GM21381 (cell line): ENCODE data around the gene EIF4EBP2.

Experiments used
- ATAC-seq: cut with Tn5 transposase; IDR thresholded peaks from one replicate; pipeline ENCODE4 v1.9.1; 2021; ENCODE audit warnings: mild to moderate bottlenecking, moderate library complexity; ENCODE audit not compliant: unreplicated experiment

Gene EIF4EBP2

DNA sequence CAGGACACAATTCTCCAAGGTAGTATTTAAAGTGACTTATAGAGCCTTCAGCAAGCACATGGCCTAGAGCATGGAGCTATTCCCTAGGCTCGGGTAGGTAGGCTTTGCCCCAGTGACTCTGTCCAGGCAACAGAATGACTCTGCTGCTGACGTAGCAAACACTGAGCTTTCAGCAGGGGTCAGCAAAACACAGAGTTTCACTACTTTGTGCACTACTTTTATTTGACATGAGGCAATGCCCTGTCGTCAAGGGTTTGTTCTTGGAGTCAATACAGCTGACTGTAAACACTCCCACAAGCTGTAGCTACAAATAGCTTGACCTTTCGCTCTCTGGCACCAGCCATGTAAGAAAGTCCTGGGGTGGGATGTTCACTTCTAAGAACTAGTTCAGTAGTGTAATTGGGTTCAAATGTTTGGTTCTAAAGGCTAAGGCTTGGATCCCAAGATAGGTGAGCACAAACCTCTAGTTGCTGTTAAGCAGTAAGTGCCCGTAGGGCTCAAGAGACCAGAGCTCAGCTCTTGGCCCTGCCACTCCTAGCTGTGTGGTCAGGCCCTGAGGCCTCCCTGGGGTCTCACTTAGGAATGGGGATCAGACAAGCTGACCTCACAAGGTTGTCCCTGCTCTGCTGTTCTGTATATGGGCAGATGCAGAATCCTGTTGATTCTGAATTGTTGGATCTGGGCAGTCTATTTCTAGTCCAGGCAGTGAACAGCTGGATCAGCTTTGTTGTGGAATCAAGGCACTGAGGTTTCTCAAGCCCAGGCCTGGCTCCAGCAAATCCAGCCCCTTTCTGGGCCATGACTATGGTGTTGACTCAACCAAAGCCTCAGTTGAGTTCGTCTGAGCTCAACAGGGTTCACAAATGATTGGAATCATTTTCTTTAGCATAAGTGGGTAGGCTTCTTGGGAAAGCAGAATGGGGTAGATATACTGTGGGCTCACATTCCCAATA lies 26.8 kb downstream of the EIF4EBP2 start:
- ATAC-seq = no peak

DNA sequence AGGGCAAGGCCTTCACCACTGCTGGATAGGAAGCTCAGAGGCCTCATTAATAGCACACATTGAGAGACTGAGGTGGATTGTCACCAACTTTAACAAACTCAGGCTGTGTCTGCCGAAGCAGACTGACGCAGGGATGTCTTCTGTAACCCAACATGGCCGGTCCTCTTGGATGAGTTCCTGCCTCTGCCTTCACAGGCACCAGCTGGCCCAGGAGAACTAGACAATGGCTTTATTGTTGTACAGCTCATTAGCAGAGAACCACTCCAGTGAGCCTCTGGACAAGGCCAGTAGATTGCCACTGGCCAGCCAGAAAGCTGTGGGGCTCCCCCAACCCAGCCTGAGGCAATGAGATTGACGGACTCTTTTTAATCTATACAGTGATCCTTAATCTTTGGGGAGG lies 28.2 kb downstream of the EIF4EBP2 start:
- no peak for ATAC-seq

DNA sequence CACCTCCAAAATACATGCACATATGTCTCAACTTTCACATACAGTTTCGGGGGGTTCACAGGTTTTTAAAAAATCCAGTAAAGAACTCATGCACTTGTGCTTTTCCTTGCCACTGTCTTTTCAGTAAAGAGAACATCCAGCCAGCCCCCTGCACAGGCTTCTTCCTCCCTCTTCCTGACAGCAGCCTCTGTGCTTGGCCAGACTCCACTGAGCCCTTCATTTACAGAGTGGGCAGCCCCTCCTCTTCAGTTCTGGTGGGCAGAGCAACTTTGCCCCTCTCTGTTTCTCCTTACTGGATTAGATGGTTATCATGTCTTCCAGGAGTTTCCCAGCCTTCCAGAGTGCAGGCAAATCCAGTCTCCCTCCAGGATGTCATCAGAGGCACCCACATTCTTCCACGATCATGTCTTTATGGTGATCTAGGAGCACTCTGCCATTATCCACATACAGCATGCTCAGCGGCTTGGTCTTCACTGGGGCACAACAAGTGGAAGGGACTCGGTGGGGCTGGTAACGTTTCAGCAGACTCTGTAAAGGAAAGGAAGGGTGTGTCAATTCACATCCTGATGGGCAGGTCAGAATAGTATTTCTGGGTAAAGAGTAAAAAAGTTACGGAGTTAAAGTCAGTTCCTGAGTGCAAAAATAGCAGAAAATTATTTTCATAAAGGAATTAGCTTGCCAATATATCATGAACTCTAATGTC lies 28.8 kb downstream of the EIF4EBP2 start:
- ATAC-seq = no peak

- ATAC-seq = no peak
Observed at GRCh38 chr10:70433581-70434280, 29.8 kb downstream of the EIF4EBP2 start.

GRCh38 chr10:70435241-70436085 lies 31.5 kb downstream of the EIF4EBP2 start:
- no peak for ATAC-seq

GRCh38 chr10:70437721-70438120 lies 33.8 kb downstream of the EIF4EBP2 start:
- no peak for ATAC-seq

GRCh38 chr10:70440296-70441160 lies 36.6 kb downstream of the EIF4EBP2 start:
- ATAC-seq = no peak

DNA sequence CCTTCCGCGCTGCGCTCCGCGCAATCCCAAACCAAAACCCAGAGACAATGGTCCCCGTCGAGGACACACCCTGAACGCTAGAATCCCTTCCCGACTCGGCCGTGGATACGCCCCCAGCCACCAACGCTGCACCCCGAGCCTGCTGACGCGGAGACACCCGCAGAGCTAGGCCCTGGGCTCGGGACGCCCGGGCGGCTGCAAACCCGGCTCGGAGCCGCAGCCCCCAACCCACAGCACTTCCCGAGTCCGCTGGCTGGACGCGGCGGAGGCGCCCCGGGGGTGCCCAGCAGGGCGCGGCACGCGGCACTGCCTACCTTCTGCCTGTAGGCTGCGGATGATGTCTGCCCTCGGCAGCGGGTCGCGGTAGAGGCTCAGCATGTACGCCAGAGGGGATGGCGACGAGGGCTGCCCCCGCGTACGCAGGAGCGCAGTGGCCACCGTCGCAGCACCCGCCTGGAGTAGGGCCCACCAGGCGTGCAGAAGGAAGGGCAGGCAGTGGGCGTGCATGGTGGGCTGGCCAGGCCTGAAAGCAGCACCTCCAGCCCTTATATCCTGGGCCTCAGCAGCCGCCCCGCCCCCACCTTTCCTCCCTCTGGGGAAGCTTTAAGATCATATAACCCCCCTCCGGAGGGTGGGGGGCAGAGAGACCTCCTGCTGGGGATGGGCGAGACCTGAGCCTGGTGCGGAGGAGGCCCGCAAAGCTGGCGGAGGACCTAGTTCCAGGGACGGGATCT lies 37.4 kb downstream of the EIF4EBP2 start, which contains the start of gene NODAL:
NODAL (minus strand) TSS at position 521 of the 734 bp plus-strand sequence; CDS start at position 507, 14 bp downstream.
- no peak for ATAC-seq

DNA sequence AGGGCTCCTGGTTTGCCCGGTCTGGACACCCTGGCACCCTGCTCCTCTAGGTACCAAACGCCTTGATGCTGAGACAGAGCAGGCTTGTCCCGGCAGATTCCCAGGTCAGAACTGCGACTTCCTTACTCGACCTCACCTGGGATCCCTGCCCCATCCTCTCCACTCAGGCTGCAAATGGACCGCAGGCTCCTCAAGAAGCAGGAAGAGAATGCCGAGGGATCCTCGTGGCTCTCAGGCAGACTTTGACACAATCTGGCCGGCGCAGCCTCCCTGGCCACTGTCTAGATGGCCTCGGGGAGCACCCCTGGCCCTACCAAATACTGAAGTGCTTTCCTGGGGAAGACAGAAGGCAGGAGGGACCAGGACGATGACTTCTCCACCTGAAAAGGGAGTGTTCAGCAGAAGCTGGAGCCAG lies 38.0 kb downstream of the EIF4EBP2 start:
- no peak for ATAC-seq

DNA sequence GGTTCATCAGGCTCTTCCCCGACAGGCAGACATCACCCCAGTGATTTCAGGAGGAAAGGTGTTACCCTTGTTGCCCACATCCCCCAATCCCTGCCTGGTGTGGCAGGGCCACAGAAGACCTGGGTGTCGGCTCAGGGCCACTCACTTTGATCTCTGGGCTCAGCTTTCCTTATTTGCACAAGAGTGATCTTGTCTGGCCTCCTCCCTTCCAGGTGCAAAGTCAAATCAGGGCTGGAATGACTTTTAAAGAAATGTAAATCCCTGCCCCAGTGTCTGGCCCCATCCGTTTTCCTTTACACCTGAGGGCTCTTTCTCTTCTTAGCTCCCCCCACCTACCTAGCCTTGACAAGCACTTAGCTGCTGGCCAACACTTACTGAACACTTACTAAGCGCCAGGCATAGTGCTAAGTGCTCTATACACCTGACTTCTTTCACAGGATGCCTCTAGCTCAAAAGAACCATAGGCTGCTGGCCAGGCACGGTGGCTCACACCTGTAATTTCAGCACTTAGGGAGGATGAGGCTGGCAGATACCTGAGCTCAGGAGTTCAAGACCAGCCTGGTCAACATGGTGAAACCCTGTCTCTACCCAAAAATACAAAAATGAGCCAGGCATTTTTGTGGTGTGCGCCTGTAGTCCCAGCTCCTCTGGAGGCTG lies 38.5 kb downstream of the EIF4EBP2 start:
- ATAC-seq = no peak

DNA sequence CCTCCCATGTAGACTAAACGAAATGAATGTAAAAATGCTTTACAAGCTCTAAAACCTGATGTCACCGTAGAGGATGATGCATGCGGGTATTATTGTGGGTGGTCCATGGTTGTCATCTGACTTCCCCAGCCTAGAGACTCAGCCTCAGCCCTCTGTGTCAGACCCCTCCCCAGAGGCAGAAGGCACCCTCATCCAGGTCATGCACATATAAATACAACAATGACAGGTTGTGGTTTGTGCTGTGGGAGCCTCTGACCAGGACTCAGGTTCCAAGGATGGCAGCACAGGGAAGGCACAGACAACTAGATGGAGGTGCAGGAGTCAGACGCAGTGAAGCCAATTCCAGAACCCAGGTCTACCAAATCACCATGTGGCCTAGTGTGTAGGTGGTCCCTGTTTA lies 40.8 kb downstream of the EIF4EBP2 start:
- no peak for ATAC-seq

DNA sequence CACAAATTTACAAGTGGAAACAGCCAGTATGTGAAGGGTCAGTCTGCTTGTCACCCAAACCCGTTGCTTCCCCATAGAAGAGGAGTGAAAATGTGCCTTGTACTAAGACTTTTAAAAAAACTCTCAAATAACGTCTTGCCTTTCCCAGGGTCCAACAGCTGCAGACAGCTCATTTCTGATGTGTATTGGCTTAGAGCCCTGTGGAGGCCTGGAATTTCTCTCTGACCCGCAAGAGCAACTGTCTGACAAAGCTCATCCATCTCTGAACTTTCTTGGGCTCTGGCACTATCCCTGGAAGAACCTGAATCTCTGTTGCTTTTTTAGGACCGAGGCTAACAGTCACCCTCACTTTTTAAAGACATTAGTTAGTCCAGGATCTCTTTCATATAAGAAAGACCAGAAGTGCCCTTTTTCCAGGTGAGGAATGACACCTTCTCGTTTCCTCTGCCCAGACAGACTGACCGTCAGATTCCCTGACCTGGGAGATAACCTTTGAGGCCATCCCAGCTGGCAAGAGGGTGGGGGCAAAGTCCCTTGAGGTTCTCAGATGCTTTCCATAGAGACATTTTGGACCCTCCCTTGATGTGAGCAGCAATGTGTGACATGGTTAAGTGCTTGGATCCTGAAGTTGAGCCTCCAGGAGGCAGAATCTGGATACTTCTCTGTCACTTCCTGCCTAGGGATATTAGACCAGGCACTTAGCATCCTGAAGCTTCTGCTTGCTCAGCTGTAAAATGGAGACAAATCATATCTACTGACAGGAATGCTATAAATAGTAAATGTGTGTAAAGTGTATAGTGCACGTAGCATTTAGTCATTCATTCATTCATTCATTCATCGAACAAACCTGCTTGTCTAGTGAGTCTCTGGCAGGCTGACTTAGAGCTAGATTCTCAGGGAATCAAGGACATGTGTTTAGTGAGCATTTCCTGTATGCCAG lies 42.0 kb downstream of the EIF4EBP2 start:
- no peak for ATAC-seq

- no peak for ATAC-seq
Observed at GRCh38 chr10:70448236-70448635, 44.3 kb downstream of the EIF4EBP2 start.

- ATAC-seq = no peak
Observed at GRCh38 chr10:70455213-70455630, 51.3 kb downstream of the EIF4EBP2 start.

DNA sequence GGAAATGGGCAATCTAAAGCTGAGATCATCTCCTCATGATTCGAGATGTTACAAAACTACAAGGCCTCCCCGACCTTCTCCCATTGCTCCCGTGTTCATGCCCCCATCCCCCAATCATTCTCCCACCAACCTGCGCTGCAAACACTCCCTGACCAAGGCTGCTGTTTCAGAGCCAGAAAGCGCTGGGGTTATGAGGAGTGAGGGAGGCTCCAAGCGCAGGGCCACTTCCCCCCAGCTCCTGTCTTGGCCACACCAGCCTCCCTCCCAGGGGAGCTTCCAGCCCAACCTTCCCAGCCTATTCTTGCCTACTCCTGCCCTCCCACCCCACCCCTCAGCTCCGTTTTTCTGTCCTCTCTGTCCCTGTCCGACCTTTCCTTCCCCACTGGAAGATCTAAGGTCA lies 52.2 kb downstream of the EIF4EBP2 start:
- ATAC-seq = no peak

- ATAC-seq = no peak
Observed at GRCh38 chr10:70457759-70458305, 53.9 kb downstream of the EIF4EBP2 start.
